Anterior cingulate cortex (tissue), 58 donors: ENCODE measurements around the gene TP53AIP1.
"Not testable (repeated sequence)": the region's sequence is repeated elsewhere in the genome, so short reads cannot be mapped to it uniquely, and the experiment has no call there.

ENCODE experiments used
- DNase-seq, 58 donors: peaks; one replicate each; lab custom pipeline; 2025; lab: John Stamatoyannopoulos, UW

TP53AIP1 gene

GRCh38 chr11:128927108-128927461, 15.6 kb downstream of the TP53AIP1 start:
- no peak for DNase-seq

GRCh38 chr11:128926437-128927107, 16.1 kb downstream of the TP53AIP1 start:
- no peak for DNase-seq

- no peak for DNase-seq
These were observed 16.7 kb downstream of the TP53AIP1 start for GRCh38 chr11:128926000-128926399.

- DNase-seq = no peak
These were observed 17.4 kb downstream of the TP53AIP1 start for GRCh38 chr11:128925250-128925600.

- DNase-seq = no peak
These were observed 18.0 kb downstream of the TP53AIP1 start for GRCh38 chr11:128924510-128925249.

- DNase-seq = no peak
These were observed 18.6 kb downstream of the TP53AIP1 start for GRCh38 chr11:128924104-128924503.

- no peak for DNase-seq
These were observed 20.9 kb downstream of the TP53AIP1 start for GRCh38 chr11:128921793-128922192.

- no peak for DNase-seq
These were observed 22.0 kb downstream of the TP53AIP1 start for GRCh38 chr11:128920666-128921065.

GRCh38 chr11:128919635-128920034, 23.0 kb downstream of the TP53AIP1 start:
- not testable (repeated sequence) for DNase-seq

- no peak for DNase-seq
These were observed 23.5 kb downstream of the TP53AIP1 start for GRCh38 chr11:128919216-128919615.

- no peak for DNase-seq
These were observed 25.4 kb downstream of the TP53AIP1 start for GRCh38 chr11:128917144-128917724.

GRCh38 chr11:128916681-128917080, 26.0 kb downstream of the TP53AIP1 start:
- no peak for DNase-seq

- no peak for DNase-seq
These were observed 26.6 kb downstream of the TP53AIP1 start for GRCh38 chr11:128916037-128916572.

GRCh38 chr11:128915149-128915521, 27.5 kb downstream of the TP53AIP1 start:
- DNase-seq = no peak

- no peak for DNase-seq
These were observed 28.2 kb downstream of the TP53AIP1 start for GRCh38 chr11:128914216-128915148.

GRCh38 chr11:128913806-128914205, 28.9 kb downstream of the TP53AIP1 start:
- no peak for DNase-seq

- no peak for DNase-seq
These were observed 31.0 kb downstream of the TP53AIP1 start for GRCh38 chr11:128911701-128912100.

GRCh38 chr11:128911239-128911638, 31.4 kb downstream of the TP53AIP1 start:
- DNase-seq = no peak

- no peak for DNase-seq
These were observed 32.1 kb downstream of the TP53AIP1 start for GRCh38 chr11:128910576-128910975.

GRCh38 chr11:128909438-128910125, 33.1 kb downstream of the TP53AIP1 start:
- no peak for DNase-seq
